ENCODE measurements around the gene PPIL4.
"Not testable (repeated sequence)": the region's sequence is repeated elsewhere in the genome, so short reads cannot be mapped to it uniquely, and the experiment has no call there.

The PPIL4 gene

DNA sequence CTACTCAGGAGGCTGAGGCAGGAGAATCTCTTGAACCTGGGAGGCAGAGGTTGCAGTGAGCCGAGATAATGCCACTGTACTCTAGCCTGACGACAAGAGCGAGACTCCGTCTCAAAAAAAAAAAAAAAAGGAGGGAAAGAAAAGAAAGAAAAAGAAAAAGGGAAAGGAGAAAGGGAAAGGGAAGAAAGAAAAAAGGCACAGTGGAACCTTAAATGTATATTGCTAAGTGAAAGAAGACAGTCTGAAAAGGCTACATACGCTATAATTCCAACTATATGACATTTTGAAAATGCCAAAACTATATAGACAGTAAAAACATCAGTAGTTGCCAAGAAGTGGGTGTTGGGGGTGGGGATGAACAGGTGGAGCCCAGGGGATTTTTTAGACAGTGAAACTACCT is 16.2 kb downstream of the PPIL4 start:
- no peak for DNase-seq (ENCODE audit: low read depth in 2 of 2, low spot score in 1 of 2)

DNA sequence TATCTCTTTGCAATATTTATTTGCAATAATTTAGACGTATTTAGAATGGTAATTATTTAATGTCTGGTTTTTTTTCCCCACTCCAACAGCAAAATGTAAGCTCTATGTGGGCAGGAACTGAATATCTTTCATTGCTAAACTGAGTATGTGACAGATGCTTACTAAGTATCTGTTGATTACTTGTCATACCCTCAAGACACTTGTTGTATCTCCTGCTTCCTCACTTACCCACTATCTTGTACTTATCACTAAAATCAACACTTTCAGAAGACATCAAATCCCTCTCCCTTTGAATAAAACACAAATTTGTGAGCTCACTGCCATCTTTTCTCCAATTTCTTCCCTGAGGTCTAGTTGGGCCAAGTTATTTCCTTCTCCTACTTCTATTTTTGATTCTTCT is 30.3 kb downstream of the PPIL4 start:
- DNase-seq (ENCODE audit: low read depth in 2 of 2, low spot score in 1 of 2): no peak

DNA sequence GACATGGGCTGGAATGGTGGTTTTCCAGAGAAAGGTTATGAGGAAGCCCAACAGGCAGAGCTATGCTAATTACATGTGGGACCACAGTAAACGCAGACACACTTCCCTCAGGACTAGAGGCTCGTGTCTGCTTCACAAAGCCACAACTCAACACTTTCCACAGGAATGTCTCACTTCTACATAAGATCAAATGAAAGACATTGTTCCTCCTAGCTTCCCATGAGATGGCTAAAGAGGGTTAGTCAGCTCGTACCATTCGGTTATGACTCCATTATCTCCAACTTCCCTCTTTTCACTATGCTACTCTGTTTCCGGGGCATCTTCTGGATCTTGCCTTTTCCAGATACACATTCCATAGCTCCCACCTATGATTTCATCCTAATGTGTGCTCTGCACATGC is 31.9 kb downstream of the PPIL4 start:
- DNase-seq (ENCODE audit: low read depth in 2 of 2, low spot score in 1 of 2): no peak

DNA sequence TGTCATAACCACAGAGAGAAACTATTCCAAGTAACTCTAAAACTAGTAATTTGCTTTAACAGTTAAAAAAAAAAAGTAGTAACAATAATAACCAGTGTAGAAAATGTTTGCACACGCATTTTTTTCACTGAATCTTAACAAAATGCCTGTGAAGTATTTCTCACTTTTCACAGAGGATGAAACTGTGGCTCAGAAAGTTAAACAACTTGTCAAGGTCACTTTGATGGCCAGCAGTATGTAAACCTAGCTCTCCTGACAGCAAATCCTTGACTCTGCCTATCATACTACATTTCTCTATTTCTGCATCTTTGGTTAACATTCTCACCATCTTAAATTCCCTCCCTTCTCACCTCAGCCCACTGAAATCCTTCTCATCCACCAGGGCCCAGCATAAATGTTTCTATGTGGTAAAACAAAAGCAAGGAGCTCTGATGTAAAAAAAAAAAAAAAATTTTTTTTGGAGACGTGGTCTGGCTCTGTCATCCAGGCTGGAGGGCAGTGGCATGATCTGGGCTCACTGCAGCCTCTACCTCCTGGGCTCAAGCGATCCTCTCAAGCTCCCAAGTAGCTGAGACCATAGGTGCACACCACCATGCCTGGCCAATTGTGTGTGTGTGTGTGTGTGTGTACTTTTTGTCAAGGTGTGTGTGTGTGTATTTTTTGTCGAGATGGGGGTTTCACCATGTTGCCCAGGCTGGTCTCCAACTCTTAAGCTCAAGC is 34.9 kb downstream of the PPIL4 start:
- no peak for DNase-seq (ENCODE audit: low read depth in 2 of 2, low spot score in 1 of 2)

DNA sequence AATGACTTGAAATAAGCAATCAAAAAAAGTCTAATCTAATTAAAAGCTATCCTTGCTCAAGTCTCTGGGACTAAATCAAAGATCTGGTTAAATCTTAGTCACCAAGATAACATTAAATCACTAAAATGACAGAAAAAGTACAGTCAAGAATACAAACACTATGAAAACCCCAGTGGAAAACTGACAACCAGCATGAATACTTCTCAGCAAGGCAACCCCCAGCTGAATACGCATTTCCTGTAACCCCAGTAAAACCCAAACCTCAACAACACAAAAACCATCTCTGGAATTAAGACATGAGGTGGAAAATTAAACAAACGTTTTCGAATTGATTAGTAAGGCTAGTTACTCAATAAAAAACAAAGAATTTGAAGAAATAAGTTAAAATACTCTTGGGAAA is 37.4 kb downstream of the PPIL4 start:
- DNase-seq (ENCODE audit: low read depth in 2 of 2, low spot score in 1 of 2): no peak

DNA sequence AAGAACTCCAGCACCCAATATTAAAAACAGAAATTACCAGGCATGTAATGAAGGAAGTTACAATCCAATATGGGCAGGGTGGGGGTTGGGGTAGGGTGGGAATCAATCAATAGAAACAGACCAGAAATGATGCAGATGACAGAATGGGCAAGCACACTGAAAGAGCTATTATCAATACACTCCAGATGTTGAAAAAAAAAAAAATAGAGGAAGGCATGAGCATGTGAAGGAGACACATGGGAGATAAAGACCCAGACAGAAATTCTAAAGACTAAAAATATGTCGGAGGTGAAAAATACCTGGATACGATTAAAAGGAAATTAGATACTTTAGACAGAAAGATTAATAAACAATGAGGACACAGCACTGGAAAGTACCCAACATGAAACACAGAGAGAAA is 42.0 kb downstream of the PPIL4 start:
- DNase-seq (ENCODE audit: low read depth in 2 of 2, low spot score in 1 of 2): no peak

DNA sequence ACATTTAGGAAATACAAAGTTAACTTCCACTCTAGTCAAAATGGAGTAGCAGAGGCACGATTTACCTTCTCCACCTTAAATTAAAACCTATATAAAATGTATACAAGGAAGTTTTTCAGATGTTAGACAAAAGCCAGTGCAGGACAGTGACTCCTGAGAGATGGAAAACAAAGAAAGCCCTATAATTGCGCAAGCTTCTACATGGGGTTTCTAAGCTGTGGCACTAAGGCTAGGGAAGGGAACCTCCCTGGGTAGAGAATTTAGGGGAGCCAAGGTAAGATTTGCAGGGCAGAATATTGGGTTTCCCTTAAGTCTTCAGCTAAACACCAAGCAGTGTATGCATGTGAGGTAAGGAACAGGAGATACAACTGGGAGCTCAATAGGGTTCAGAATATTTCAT is 42.6 kb downstream of the PPIL4 start:
- DNase-seq (ENCODE audit: low read depth in 2 of 2, low spot score in 1 of 2): no peak

DNA sequence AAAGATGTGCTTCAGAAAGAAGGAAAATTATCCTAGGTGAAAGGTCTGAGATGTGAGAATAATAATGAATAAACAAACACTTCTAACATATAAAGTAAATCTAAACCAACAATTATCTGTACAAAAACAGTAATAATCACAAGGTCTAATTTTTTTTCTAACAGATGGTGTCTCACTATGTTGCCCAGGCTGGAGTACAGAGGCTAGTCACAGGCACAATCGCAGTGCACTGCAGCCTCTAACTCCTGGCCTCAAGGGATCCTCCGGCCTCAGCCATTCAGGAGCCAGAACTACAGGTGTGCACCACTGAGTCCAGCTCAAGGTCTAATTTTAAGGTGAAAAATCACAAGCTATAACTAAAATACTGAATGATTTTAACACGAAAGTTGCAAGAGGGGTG is 44.1 kb downstream of the PPIL4 start:
- DNase-seq (ENCODE audit: low read depth in 2 of 2, low spot score in 1 of 2): no peak

DNA sequence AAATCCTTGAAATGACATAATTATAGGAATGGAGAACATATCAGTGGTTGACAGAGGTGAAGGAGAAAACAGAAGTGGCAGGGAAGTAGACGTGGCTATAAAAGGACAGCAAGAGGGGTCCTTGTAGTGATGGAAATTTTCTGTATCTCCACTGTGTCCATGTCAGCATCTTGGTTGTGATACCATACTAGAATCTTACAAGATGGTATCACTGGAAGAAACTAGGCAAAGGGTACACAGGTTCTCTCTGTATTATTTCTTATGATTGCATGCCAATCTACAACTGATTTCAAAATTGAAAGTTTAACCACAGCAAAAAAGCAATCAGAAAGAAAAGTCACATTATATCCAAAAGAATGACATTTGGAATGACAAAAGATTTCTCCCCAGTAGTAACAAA is 44.6 kb downstream of the PPIL4 start:
- no peak for DNase-seq (ENCODE audit: low read depth in 2 of 2, low spot score in 1 of 2)

DNA sequence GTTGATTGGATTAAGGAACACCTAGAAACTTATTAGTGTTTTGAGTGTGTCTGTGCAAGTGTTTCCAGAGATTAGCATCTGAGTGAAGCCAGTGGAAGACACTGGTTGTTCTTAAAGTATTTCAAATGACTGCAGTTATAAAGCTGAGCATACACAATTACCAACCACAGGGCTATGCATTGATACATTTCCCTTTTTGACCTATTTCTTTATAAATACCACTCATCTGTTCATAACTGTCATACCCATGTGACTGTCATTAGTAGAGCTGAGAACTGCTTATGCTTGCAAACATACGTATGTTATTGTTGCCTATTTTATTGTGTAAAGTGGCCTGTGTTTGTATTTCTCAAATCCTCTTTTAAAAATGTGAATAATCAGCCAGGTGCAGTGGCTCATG is 45.7 kb downstream of the PPIL4 start:
- no peak for DNase-seq (ENCODE audit: low read depth in 2 of 2, low spot score in 1 of 2)

DNA sequence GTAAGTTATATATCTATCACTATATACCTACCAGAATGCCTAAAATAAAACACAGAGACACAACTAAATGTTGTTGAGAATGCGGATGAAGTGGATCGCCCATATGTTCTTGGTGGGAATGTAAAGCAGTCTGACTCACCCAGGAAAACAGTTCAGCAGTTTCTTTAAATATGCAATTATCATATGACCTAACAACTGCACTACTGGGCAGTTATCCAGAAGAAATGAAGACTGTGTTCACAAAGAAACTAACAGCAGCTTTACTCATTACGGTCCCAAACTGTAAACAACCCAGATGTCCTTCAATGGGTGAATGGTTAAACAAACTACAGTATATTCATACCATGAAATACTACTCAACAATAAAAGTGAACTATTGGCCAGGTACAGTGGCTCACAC is 46.8 kb downstream of the PPIL4 start:
- DNase-seq (ENCODE audit: low read depth in 2 of 2, low spot score in 1 of 2): no peak

DNA sequence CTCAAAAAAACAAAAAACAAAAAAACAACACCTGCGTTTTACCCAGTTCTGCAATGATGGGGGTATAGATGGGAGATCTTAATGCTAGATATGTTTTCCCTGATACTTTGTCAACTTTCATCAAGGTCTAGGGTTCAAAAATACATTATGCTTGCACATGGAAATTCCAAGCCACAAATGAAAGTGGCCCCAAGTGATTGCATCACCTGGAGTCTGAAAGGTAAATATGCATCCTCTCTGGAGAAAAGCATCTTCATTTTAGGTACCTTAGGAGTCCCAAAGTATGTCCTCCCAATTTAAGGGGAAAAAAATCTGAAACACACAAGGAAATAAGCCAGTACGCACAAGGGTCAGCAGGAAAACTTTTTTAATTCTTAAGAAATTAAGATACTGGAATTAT is 48.5 kb downstream of the PPIL4 start:
- DNase-seq (ENCODE audit: low read depth in 2 of 2, low spot score in 1 of 2): no peak

DNA sequence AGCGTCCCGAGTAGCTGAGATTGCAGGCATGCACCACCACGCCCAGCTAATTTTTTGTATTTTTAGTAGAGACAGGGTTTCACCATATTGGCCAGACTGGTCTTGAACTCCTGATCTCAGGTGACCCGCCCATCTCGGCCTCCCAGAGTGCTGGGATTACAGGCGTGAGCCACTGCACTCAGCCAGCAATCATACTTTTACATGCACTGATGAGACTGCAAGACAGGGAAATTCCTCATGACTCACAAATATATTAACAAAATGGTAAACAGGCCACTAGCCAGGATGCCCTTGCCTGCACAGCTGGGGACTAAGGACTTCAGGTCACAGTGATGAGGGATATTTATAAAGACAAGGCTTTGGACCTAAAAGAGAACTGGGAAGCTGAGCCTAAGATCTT is 49.2 kb downstream of the PPIL4 start:
- not testable (repeated sequence) for DNase-seq (ENCODE audit: low read depth in 2 of 2, low spot score in 1 of 2)

DNA sequence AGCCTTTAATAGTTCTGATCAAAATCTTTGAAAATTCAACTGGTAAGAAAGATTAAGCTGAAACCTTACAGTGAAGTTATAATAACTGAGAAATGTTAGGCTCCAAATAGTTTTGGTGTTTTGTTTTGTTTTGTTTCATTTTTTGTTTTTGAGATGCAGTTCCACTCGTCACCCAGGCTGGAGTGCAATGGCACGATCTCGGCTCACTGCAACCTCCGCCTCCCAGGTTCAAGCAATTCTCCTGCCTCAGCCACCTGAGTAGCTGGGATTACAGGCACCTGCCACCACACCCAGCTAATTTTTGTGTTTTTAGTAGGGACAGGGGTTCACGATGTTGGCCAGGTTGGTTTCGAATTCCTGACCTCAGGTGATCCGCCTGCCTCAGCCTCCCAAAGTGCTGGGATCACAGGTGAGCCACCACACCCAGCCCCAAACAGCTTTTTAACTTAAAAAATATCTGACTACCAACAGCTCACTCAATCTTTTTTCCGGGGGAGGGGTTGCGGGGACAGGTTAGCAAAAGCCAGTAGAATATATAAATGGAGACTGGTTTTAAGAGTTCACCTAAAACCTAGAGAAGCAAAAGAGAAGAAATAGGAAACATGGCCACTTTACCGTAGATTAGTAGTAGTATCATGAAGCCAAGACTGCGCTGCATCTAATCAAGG is 50.4 kb downstream of the PPIL4 start:
- not testable (repeated sequence) for DNase-seq (ENCODE audit: low read depth in 2 of 2, low spot score in 1 of 2)

DNA sequence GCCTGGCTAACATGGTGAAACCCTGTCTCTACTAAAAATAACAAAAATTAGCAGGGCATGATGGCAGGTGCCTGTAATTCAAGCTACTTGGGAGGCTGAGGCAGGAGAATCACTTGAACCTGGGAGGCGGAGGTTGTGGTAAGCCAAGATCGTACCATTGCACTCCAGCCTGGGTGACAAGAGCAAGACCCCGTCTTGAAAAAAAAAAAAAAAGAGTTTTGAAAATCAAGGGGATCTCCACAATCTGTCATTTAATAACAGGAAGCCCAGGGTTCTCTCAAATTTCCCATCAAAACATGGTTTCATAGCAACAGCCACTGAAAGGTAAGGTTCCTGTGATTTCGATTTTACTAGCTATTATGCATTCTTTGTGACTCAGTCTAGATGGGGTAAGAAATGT is 51.0 kb downstream of the PPIL4 start:
- DNase-seq (ENCODE audit: low read depth in 2 of 2, low spot score in 1 of 2): not testable (repeated sequence)

DNA sequence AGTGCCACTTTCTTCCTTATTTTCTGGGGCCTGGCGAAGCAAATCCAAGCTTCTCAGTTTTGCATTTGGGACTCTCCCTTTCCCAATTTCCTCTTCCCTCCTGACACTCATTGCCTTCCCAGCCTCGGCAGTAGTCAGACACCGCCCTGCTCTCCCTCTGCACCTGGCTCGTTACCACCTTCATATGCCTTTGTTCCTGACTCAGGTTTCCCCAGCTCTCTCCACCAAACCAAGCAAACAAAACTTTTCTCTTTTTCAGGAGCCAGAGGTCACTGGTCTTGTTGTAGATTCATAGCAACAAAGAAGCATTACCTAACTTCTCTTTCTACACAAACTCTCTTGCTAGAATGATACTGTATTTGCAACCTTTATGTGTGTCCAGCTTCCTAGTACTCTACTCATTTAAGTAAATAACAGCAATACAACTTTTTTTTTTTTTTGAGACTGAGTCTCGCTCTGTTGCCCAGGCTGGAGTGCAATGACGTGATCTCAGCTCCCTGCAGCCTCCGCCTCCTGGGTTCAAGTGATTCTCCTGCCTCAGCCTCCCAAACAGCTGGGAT is 52.0 kb downstream of the PPIL4 start:
- DNase-seq (ENCODE audit: low read depth in 2 of 2, low spot score in 1 of 2): no peak

DNA sequence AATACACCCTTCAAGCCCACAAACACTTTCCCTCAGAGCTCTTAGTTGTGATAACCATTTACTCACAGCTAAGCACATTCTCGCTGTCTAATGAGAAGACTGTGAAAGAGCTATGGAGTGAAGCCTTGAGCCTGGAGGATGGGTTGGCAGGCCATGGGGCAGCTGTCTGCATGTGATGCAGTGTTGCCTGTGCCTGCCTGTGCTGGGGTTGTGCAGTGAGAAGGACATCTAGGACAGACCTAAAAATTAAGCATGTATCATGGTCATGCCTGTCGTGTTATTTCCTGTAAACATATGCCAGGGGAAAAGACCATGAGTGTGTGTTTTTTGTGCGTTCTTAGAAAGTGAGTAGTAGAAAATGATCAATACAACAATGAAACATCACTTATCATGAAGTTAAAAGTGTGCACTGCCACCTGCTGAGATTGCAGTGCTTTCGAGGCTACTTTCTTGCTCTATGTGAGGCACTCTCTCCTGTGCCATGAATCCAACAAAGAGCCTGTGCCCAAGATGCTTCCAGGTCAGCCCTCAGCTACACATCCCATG is 53.0 kb downstream of the PPIL4 start:
- DNase-seq (ENCODE audit: low read depth in 2 of 2, low spot score in 1 of 2): no peak

DNA sequence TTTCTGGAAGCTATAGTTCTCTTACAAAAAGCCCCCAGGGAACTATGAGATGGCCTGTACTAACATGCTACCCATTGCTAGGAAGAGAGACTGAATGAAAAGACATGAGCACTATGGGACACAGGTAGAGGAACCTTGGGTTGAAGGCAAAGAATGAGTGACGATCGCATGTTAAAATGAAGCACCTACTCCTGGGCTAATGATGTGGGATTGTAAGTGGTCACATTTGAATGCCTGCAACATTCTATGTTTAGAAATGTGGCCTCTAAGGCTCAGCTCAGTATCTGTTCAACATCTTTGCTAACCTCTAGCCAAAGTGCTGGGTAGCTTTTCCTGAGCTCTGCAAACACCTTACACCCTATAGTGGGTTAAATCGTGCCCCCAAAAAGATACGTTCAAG is 55.9 kb downstream of the PPIL4 start:
- DNase-seq (ENCODE audit: low read depth in 2 of 2, low spot score in 1 of 2): no peak

DNA sequence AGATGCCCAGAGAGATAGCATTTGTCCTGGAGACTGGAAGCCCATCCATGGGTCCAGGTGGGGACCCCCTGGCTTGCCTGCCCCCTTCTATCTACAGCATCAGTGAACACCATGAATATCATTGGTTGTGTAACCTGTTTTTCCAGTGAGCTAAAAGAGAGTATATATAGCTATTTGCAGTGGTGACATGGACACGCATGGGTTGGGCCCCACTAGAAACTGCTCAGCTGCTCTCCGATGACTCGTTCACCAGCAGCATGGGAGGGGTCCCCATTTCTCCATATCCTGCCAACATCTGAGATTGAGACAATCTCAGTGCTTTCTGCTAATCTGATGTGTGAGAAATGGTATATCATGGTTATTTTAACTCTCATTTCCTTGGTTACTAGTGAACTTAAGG is 57.0 kb downstream of the PPIL4 start:
- DNase-seq (ENCODE audit: low read depth in 2 of 2, low spot score in 1 of 2): no peak

DNA sequence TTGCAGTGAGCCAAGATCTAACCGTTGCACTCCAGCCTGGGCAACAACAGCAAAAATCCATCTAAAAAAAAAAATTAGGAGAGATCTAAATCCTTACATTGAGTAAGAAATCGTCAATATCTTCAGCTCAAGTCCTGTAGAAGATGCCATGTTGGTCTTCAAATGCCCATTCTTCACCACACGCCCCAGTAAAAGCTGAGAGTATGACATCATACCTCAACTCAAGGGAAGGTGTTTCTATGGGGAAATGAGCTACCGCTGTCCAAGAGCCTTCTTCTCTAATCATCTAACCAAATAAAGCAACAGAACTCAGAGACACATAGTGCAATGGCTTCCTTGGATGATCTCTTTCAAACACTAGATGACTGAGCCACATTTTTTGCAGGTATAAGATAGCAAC is 58.5 kb downstream of the PPIL4 start:
- DNase-seq (ENCODE audit: low read depth in 2 of 2, low spot score in 1 of 2): no peak

DNA sequence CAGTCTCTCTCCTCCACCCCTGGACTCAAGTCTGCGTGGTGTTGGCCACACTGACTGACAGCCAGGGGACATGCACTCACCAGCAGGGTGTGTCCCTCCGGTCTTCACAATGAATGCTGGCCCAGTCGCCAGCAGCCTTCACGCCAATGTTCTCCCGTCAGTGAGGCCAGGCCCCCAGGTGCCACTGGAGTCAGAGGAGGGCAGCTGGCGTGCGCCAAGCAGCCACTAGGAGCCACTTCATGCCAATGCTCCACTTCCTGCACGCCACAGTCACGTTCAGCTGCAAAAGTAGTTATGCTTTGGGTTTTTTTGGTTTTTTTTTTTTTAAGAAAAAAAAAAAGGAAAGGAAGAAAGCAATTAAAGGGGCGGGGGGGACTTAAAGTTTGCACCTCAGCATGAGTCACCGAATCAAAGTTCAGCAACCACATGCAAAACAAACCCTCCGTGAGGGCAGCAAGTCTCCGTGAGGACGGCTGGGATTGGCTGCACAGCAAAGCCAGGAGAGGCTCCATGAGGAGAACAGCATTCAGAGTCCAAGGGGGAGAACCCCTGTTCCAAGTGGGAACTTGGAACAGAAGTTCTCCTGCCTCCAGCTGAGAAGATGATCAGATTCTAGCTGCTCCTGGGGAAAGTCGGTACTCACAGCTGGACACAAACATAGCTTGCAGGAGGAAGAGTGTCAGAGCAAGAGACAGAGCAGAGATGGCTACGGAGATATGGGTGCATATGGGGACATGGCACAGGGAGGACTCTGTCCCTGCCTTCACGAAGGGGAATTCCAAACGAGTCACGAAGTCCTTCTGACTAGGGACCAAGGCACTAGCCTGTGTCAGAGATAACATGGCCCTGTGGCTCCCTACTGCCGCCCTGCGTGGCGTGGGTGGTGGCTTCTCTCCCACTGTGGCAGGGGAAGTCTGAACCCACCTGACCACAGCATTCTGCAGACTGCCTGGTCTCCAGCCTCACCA is 60.8 kb downstream of the PPIL4 start, which contains the start of gene ZC3H12D:
TSS of gene ZC3H12D (minus strand) at position 282 of the 968 bp plus-strand sequence. CDS start 10,471 bp downstream, outside the sequence.
- DNase-seq (ENCODE audit: low read depth in 2 of 2, low spot score in 1 of 2): peak; percentile 43 to 59

All from stimulated activated CD8-positive, alpha-beta memory T cell treated with anti-CD3 and anti-CD28 coated beads, Interleukin-4, amount 100 ng/mL, for 4 hours (primary cell).